GM12878 (cell line): ENCODE data around the gene ZBTB32. TPM values are rescaled to one million over a fixed set of nuclear protein-coding genes. Genes with fewer than 3 reads are reported as not detected.

Experiments
- ATF2 ChIP-seq: IDR thresholded peaks from 2 replicates; pipeline ENCODE4 v1.6.1; 2012; ENCODE audit warnings: low read length, inconsistent platforms
- ATF3 ChIP-seq: IDR thresholded peaks from 2 replicates; pipeline ENCODE4 v1.6.1; 2011; ENCODE audit warnings: low read depth, mild to moderate bottlenecking, low read length, moderate library complexity, borderline replicate concordance; ENCODE audit errors: extremely low read depth
- CBFB ChIP-seq: IDR thresholded peaks from 2 replicates; pipeline ENCODE4 v1.6.1; 2016; ENCODE audit warnings: antibody characterized with exemption, low read depth
- CBX3 ChIP-seq: fragments of 200-600 bp; sonication (generic); IDR thresholded peaks from 2 replicates; pipeline ENCODE4 v1.6.1; 2016; ENCODE audit warnings: low read depth, borderline replicate concordance
- CBX5 ChIP-seq: sonication (generic); IDR thresholded peaks from 2 replicates; pipeline ENCODE4 v1.6.1; 2016; ENCODE audit warnings: low read depth, moderate library complexity, mild to moderate bottlenecking, inconsistent platforms
- HDGF ChIP-seq: fragments of 450-650 bp; IDR thresholded peaks from 2 replicates; pipeline ENCODE4 v1.6.1; 2016; ENCODE audit warnings: antibody characterized with exemption
- JUND ChIP-seq: IDR thresholded peaks from 2 replicates; pipeline ENCODE4 v1.6.1; 2012; ENCODE audit warnings: low read depth, mild to moderate bottlenecking, low read length, improper control_type of control experiment, moderate library complexity
- MTA2 ChIP-seq: fragments of 450-650 bp; IDR thresholded peaks from 2 replicates; pipeline ENCODE4 v1.6.1; 2016; ENCODE audit warnings: low read depth, mild to moderate bottlenecking, moderate library complexity
- MTA3 ChIP-seq: IDR thresholded peaks from 2 replicates; pipeline ENCODE4 v1.6.1; 2012; ENCODE audit warnings: low read length, inconsistent platforms, borderline replicate concordance
- NKRF ChIP-seq: fragments of 450-650 bp; conservative IDR thresholded peaks from 2 replicates; pipeline ENCODE4 v1.6.1; 2017; ENCODE audit warnings: mild to moderate bottlenecking, moderate library complexity
- POLR2AphosphoS5 ChIP-seq: IDR thresholded peaks from 2 replicates; pipeline ENCODE4 v1.6.1; 2011; ENCODE audit warnings: mild to moderate bottlenecking, low read length, inconsistent platforms
- SREBF1 ChIP-seq: IDR thresholded peaks from 2 replicates; pipeline ENCODE4 v1.6.1; 2012; ENCODE audit warnings: mild to moderate bottlenecking, low read length
- STAT3 ChIP-seq: IDR thresholded peaks from 2 replicates; pipeline ENCODE4 v1.6.1; 2011; ENCODE audit warnings: low read depth, low read length, improper control_type of control experiment
- polyA plus RNA-seq, 11 experiments: library from polyadenylated mRNA; depleted of rRNA in 4 of 11; unstranded in 6 of 11; stranded (reverse) in 5 of 11; fragments of >200 nt; fragmentation: Nextera tagmentation in 4 of 11; fragmentation: Illumina TruSeq in 1 of 11; extraction: Ambion mirVana in 4 of 11; extraction: Trizol in 1 of 11; gene quantifications; 1 replicate in 1 of 11; 2 replicates in 10 of 11; pipeline versions ENCODE4 v1.2.1 to v1.2.3, GENCODE V29; 2011 to 2016; ENCODE audit warnings: inconsistent platforms in 2 of 11, missing spikeins in 2 of 11, low read depth in 1 of 11
- total RNA-seq, 4 experiments: library from RNA; depleted of rRNA in 3 of 4; stranded (reverse); fragments of >200 nt in 3 of 4; fragmentation: Illumina TruSeq in 1 of 4; extraction: Trizol in 1 of 4; gene quantifications; 2 replicates each; pipeline versions ENCODE4 v1.2.1 to v1.2.3, GENCODE V29; 2013 to 2021
- TF ChIP-seq, protein P1 (sequence below): fragments of 150-350 bp; IDR thresholded peaks from 2 replicates; pipeline ENCODE4 v1.6.1; 2016; ENCODE audit warnings: low read depth, low read length
- TF ChIP-seq, protein P2 (sequence below): fragments of 450-650 bp; formaldehyde crosslinking; IDR thresholded peaks from 2 replicates; pipeline ENCODE4 v1.4.0; 2022; ENCODE audit warnings: mild to moderate bottlenecking, moderate library complexity
- TF ChIP-seq, protein P3 (sequence below): fragments of 450-650 bp; IDR thresholded peaks from 2 replicates; pipeline ENCODE4 v1.6.1; 2017; ENCODE audit warnings: borderline replicate concordance

ZBTB32 gene
- total and polyA plus RNA-seq, 10 of the 15 experiments (the other 5 are each of a cell fraction or from before 2014, with no cell fraction given), result 1.0 to 46.7 (median 16.0) TPM

DNA sequence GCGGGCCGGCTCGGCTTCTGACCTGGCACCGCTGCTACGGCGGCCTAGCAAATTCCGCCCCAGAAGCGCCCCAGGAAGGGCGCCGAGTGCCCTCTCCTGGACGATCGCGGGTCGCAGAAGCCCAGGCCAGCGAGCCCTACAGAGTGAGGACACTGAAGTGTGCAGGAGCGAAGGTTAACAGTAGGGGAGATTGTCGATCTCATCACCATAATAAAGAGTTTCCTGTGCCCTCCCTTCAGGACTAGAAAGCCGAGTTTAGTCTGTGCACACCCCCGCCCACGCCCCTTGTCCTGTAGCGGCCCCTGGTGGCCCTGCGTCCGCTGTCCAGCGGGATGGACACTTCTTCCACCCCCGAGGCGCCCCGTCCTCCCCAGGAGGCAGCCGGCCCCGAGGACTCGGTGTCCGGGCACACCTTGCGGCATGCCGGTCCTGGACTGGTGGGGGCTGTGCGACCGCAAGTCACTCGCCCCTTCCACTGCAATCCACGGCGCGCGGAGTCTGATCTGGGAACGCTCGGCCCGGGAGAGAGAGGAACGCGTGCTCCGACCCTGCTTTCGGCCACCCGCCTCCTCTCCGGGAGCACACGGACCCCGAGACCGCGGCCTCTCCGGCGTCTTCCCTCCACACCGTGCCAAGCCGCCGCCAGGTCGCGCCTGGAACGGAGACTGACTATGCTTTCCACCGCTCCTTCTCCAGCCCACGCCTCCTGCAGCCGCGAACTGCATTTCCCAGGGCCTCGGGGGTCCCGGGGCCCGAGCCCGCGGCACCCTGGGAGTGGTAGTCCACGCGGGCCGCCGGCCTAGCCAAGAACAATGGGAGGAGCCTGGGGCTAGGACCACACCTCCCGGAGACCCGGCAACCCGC, 12.7 kb downstream of the ZBTB32 start (continued):
- TF ChIP-seq, protein P1, sequence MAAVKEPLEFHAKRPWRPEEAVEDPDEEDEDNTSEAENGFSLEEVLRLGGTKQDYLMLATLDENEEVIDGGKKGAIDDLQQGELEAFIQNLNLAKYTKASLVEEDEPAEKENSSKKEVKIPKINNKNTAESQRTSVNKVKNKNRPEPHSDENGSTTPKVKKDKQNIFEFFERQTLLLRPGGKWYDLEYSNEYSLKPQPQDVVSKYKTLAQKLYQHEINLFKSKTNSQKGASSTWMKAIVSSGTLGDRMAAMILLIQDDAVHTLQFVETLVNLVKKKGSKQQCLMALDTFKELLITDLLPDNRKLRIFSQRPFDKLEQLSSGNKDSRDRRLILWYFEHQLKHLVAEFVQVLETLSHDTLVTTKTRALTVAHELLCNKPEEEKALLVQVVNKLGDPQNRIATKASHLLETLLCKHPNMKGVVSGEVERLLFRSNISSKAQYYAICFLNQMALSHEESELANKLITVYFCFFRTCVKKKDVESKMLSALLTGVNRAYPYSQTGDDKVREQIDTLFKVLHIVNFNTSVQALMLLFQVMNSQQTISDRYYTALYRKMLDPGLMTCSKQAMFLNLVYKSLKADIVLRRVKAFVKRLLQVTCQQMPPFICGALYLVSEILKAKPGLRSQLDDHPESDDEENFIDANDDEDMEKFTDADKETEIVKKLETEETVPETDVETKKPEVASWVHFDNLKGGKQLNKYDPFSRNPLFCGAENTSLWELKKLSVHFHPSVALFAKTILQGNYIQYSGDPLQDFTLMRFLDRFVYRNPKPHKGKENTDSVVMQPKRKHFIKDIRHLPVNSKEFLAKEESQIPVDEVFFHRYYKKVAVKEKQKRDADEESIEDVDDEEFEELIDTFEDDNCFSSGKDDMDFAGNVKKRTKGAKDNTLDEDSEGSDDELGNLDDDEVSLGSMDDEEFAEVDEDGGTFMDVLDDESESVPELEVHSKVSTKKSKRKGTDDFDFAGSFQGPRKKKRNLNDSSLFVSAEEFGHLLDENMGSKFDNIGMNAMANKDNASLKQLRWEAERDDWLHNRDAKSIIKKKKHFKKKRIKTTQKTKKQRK, result no peak
- no peak for TF ChIP-seq CBX5
- no peak for TF ChIP-seq CBX3
- TF ChIP-seq MTA2, result no peak
- TF ChIP-seq, protein P2, sequence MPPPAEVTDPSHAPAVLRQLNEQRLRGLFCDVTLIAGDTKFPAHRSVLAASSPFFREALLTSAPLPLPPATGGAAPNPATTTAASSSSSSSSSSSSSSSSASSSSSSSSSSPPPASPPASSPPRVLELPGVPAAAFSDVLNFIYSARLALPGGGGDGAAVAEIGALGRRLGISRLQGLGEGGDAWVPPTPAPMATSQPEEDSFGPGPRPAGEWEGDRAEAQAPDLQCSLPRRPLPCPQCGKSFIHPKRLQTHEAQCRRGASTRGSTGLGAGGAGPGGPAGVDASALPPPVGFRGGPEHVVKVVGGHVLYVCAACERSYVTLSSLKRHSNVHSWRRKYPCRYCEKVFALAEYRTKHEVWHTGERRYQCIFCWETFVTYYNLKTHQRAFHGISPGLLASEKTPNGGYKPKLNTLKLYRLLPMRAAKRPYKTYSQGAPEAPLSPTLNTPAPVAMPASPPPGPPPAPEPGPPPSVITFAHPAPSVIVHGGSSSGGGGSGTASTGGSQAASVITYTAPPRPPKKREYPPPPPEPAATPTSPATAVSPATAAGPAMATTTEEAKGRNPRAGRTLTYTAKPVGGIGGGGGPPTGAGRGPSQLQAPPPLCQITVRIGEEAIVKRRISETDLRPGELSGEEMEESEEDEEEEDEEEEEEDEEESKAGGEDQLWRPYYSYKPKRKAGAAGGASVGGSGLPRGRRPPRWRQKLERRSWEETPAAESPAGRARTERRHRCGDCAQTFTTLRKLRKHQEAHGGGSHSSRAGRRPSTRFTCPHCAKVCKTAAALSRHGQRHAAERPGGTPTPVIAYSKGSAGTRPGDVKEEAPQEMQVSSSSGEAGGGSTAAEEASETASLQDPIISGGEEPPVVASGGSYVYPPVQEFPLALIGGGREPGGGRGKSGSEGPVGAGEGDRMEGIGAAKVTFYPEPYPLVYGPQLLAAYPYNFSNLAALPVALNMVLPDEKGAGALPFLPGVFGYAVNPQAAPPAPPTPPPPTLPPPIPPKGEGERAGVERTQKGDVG (CRISPR knock-in tag), result no peak
- TF ChIP-seq, protein P3, sequence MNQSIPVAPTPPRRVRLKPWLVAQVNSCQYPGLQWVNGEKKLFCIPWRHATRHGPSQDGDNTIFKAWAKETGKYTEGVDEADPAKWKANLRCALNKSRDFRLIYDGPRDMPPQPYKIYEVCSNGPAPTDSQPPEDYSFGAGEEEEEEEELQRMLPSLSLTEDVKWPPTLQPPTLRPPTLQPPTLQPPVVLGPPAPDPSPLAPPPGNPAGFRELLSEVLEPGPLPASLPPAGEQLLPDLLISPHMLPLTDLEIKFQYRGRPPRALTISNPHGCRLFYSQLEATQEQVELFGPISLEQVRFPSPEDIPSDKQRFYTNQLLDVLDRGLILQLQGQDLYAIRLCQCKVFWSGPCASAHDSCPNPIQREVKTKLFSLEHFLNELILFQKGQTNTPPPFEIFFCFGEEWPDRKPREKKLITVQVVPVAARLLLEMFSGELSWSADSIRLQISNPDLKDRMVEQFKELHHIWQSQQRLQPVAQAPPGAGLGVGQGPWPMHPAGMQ, result no peak
- TF ChIP-seq STAT3, result no peak
- no peak for TF ChIP-seq ATF2
- no peak for TF ChIP-seq JUND
- peak; percentile 12; the same call in 1 of the 2 replicates for TF ChIP-seq MTA3
- TF ChIP-seq NKRF, result peak; percentile 40; the same call in 1 of the 2 replicates
- TF ChIP-seq ATF3, result no peak
- TF ChIP-seq POLR2AphosphoS5, result no peak; the same call in 1 of the 2 replicates
- peak; percentile 88; the same call in 1 of the 2 replicates for TF ChIP-seq HDGF
- TF ChIP-seq SREBF1, result peak; percentile 83
- no peak for TF ChIP-seq CBFB
